IPS-NIHi7 (cell line): ENCODE measurements around the gene CDPF1.

Source experiments
- DNase-seq: peaks from one replicate; pipeline ENCODE4 v3.0.0; 2012; ENCODE audit warnings: mixed read lengths; ENCODE audit errors: extremely low spot score

CDPF1 gene

DNA sequence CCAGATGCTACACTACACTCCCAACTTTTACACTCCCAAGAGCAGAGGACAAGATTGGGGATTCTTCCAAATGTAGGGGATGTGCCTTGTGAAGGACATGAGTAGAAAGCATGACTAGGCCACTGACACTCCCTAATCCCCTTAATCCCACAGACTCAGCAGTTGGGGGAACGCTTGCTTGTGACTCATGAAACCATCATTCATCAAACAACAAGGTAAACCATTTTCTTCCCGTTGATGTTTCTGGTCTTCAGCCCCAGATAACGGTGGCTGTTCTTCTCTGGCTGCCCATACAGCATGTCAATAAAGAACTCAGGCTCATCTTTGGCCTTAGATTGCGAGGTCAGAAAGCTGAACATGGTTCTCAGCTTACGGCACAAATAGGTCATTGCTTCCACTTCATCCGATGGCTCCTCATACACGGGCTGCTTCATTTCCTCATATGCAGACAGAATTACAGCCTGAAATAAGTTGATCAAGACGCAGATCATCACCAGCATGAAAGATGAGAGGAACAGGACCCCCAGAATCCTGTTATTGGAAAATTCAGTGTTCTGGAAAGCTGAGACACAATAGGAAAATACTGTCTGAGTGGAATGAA, 6.4 kb upstream of the CDPF1 start:
- DNase-seq: no peak

DNA sequence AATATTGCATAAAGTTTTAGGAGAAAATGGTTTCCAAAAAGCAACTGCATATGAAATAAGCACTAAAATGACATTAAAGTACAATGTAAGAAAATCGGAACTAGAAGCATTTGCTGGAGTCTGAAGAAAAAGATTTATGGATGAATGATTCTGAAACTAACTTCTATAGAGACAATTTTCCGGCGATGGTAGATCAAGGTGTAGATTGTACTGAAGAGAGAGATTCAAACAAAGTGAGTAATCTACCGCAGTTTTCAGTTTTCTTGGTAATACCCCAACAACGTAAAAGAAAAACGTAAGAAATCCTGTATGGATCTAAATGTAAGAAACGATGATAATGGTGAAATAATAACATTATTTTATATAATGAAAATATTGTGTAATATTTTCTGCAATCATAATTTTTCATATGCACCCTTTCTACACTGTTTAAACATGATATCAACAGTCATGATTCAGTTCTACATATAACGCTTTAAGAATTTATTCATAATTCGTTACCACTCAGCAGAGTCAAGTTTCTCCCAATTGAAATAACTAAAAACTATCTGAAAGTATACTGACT, 1.8 kb upstream of the CDPF1 start:
- no peak for DNase-seq

DNA sequence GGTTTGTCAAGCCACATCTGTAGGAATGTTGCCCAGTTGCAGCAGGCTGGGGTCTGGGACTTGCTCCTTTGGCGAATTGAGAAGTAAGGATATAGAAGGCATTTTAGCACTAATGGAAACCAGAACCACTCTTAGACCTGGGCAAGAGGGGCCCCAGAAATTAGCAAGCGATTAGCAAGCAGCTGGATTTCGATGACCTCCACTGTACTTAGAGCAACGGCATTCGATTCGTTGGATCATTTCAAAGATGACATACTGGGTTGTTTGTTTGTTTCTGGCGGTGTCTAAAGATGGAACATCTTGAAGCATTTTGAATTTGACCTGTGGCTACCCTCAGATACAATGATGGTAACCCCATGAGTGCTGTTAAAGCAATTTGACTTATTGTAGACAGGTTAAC, 1.2 kb upstream of the CDPF1 start:
- no peak for DNase-seq

DNA sequence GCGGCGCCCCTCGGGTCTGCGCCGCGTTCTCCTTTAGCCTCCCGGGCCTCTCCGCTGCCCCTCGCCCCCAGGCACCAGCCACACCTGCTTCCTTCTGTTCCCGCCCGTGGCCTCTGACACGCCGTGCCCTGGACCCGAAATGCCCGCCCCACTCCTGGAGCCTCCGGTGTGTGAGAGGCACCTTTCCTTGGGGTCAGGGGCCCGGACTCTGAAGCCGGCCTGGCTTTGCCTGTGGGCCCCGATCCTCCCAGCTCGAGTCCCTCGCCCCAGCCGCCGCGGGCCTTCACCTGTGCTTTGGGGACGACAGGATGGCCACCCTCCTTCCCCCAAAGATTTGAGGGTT, 661 bp upstream of the CDPF1 start:
- no peak for DNase-seq

DNA sequence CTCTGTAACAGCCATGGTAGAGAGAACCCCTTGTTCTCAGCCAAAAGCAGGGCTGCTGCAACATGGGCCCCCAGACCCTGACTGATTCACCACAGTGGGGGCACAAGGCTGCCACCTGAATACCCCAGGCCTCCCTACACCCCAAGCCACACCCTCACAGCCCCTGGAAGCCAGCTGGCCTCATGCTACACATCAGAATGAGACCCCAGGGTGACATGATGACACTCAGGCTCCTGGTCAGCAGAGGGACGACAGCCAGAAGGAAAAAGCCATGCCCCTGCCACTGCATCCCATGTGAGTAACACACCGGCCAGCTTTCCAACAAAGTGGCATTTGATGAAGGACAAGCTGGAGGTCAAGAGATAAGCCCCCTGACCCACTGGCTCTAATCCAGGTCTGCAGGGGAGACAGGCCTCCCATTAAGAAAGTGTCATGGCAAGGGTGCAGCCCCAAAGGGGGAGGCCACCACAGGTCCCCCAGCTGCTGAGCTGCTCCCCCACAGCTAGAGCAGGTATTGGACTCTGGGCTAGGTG, 2.6 kb downstream of the CDPF1 start:
- no peak for DNase-seq

DNA sequence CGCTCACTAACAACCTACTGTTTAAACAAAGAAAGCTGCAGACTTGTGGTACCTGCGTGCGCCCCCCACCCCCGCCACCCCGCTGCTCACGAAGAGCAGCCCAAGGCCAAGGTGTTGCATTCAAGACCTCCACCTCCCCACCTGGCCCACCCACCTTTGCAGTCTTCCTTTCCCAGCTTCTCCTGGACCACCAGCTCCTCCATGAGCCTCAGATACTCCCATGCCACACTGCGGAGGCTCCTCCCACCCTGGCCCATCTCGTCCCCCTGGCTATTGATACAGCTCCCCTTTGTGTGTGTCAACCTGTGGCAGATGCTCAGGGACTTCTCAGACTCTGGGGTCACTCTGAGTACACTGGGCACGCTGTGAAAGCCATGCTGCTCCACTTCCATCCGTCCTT, 3.9 kb downstream of the CDPF1 start:
- DNase-seq: no peak

DNA sequence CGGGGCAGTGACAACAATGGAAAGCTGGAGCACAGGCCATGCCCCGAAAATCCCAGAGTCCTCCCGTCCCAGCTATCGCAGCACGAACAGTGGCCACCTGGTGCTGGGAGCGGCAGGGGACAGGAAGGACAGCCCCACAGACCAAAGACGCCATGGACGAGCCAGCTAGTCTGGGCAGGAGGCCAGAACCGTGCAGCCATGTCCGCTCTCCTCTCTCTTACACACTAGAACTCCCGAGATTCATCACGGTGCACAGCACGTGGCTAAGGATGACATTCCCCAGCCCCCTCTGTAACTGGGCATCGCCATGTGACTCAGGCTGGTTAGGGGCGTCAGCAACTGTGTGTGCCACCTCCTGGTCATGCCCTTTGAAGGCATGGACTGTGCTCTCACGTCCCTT, 4.6 kb downstream of the CDPF1 start:
- no peak for DNase-seq

DNA sequence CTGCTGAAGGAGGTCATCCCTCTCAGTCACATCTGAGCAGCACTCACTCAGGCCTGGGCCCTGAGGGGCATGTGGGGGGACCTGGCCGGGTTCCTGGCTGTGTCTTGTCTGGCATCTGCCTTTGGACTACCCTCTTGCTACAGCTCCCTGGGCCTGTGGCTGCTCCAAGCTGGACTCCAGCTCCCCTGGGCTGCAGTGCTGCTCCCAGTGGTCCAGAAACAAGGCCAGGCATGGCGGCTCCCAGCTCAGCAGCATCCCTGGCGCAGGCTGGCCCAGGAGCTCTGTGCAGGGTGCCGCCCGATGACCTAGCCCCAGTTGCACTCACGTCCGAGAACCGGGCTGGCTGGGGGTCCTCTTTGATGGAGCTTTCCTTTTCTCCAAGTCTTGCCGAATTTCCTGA, 5.3 kb downstream of the CDPF1 start:
- no peak for DNase-seq

DNA sequence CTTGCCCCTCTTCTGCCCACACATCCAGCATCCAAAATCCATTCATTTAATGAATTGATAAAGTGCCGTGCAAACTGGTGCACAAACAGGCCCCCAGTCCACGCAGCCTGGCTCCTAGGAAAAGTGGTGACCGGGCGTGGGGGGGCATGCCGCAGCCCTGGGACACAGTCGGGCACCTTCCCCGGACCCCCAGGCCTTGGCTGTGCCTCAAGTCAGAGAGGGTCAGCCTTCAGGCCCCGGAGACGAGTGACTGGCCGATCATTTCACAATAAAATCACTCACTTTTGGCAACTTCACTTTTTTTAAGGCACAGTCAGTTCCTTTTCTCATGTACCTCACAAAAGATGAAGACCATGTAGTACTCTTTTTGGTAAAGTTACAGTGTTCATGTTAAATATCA, 8.0 kb downstream of the CDPF1 start:
- DNase-seq: no peak

DNA sequence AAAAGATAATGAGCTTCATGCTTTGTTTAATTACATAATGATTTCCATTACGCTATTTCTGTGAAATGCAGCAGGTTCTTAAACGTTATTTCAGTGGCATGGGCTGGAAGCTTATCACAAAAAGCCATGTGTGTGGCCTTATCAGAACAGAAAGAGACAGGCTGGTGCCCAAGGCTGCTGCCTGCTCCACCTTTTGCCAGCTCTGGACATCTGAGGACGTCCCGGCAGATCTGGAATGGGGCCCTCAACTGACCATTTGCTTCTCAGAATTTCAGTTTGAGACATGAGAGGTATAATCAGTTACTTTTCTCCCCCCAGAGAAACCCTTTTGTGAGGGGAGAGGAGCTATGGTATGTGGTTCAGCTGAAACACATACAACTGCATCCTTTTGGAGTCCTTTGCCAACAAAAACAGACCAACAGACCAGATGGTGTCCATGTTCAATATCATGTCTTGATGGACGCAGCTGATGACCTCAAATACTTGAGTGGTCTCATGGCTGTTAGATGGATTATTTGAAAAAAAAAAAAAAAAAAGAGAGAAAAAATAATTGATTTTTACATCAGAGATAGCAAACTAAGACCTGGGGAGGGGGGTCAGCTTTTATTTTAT, 8.6 kb downstream of the CDPF1 start:
- no peak for DNase-seq

DNA sequence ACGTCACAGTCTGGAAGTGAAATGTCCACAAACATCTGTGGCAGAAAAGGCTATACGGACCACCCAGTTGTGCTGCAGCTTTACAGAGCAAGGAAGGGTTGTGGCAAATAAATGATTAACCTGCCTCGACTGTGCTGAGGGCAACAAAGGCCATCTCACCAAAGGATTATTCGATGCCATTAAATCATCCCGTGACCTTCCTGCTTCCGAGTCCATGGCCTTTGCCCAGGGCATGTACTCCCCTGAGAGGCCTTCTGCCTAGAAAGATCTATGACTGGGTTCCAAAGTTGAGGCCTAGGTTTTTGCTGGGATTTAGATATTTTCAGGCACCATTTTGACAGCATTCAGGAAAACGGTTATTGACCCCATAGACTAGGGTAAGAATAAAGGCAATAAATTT, 9.2 kb downstream of the CDPF1 start:
- DNase-seq: no peak

DNA sequence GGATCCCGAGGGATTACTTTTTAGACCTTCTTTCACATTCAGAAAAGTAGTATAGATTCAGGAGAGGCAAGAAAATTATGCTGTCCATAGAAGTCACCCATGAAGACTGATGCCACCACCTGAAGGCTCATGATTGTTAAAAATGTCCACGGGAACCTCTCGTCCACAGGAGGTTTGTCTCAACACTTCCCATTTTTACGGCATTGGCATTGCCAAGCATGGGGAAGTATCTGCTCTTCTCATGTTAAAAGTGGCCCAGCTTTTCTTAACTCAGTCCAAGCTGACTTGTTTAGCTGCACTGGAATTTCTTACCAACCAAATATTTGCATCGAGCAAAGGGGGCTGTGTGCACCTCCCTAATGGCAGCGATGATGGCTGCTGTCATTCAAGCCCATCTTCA, 9.6 kb downstream of the CDPF1 start:
- DNase-seq: no peak

DNA sequence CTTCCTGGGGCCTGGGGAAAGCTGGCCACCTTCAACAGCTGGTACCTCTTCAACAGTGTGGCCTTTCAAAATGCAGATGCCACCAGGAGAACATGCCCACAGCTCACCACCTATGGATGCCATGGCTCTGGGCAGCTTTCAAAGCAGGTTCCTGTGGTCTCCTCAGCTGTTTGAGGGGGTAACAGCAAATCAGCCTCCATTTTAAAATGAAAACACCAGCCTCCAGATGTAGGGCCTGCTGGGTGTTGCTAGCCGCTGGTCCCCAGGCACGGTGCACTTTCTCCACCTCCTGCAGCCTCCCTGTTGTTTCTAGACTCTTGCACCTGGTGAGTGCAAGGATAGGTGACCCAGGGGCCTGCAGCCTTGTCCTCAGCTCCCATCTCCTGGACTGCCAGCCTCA, 10.0 kb downstream of the CDPF1 start:
- no peak for DNase-seq

DNA sequence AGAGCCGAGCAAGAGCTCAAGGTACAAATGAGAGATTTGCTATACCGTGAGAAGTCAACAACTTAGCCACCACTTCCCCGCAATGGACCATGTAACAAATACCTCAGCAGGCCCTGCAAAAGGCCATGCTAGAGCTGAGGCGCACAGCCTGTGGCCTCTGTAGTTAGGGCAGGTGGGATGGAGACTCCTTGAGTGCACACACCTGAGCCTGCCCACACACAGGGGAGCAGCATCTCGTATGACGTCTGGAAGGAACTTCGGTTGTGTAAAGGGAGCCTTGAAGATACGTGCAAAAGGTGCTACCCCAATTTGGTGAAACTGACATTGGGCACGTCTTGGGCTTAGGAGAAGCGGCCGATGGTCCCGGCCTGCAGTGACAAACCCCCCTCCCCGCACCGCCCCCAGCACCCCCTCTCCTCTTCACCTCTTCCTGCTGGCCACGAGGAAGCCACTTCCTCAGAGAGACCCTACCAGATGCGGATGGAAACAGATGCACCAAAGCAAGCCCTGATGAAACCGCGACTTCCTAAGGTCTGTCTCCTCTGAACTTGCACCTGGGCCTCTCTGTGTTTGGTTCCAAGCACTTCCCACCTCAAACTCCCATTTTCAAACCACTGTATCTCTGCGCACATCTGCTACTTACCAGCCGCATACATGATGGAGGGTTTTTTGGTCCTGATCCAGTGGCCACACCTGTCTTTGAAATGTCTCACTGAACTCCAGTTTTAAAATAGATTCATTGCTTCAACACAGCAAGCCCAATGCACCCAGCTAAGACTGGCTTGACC, 10.6 kb downstream of the CDPF1 start:
- DNase-seq: no peak

DNA sequence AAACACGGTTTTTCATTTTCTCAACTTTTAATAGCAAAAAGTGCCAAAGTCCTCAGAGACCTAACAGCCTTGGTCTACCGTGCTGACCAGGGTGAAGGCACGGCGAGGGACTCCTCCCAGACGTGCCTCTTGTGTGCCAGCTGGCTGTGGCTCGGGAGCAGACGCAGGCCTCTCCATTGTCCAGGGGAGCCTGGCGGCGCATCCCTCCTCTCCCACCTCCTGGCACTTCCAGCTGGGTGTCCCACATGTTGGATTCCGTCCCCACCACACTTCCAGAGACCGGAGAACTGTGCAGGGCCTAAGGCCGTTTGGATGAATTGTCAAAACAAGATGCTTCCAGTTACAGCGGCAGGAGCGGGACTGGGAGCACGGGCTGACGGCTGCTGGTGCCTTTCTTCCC, 11.6 kb downstream of the CDPF1 start:
- DNase-seq: no peak

DNA sequence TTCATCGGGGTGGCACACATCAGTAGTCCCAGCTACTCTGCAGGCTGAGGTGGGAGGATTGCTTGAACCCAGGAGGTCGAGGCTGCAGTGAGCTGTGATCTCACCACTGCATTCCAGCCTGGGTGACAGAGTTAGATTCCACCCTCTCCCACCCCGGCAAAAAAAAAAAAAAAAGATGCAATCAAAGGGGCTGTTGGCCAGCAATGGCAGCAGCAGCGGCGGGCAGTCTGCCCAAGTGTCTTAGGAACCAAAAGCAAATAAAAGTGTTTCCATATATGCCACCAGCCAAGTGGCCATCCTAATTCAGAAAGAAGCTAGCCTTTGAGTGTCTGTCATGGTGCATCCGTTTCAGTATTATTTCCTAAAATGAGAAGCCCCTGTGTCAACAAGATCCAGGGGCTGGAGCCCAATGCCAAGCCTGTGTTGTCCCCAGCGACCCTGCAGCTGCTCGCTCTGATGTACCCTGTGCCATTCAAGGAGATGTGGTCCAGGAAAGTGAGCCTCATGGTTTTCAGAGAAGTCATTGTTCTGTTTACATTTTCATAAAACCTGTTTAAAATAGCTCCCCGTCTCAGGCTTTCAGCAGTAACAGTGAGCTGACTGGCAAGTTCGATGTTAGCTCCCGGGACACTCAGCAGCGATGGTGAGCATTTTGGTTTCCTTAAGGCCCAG, 12.5 kb downstream of the CDPF1 start:
- no peak for DNase-seq

DNA sequence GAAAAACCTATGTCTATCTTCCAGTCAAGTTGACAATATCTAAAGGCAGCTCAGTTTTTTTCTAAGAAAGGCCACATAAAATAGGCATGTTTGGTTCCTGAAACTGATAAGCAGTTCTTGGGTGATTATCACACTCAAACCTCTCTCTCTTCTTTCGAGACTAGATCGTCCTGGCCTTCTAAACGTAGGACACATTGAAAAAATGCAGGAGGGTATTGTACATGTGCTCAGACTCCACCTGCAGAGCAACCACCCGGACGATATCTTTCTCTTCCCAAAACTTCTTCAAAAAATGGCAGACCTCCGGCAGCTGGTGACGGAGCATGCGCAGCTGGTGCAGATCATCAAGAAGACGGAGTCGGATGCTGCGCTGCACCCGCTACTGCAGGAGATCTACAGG, 15.1 kb downstream of the CDPF1 start:
- DNase-seq: no peak

DNA sequence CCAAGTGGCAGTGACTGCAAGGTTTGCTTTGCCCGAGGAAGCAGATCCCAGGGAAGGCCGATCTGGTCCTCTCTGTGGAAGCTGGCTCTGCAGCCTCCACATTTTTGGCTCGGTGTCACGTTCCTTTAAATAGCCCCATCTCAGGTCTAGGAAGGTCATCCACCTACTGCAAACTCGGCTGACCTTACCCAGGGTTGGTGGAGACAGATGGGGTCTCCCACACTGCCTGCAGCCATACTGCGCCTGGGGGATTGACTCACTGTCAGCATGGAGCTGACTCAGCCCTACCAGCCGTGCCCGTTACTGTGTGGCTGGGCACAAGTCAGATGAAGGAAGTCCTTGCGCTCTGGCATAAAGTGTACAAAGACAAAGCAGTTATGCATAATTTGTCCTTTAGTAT, 16.9 kb downstream of the CDPF1 start:
- no peak for DNase-seq

DNA sequence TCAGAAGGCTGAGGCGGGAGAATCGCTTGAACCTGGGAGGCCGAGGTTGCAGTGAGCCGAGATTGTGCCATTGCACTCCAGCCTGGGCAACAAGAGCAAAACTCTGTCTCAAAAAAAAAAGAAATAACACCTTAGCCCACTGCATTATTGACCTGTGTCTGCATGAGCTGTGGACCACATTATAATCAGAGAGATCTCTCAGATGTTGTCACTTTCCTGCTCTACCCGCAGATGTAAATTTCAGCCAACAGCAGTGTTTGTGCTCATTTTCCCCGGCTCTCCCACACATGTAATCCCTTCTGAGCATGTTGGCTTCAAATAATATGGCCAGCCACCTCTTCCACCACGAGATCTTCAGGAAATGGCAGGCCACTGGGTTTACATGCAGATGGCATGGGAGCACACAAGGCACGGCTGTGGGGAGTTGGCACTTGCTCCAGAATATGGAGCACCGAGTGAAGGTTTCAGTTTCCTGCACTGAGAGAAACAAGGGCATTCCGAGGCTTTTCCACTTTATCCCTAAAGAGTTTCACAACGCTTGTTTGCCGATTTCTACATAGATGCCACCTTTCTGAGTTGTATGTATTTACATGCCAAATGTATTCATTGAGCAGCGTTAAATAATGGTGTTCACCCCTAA, 19.7 kb downstream of the CDPF1 start:
- no peak for DNase-seq

DNA sequence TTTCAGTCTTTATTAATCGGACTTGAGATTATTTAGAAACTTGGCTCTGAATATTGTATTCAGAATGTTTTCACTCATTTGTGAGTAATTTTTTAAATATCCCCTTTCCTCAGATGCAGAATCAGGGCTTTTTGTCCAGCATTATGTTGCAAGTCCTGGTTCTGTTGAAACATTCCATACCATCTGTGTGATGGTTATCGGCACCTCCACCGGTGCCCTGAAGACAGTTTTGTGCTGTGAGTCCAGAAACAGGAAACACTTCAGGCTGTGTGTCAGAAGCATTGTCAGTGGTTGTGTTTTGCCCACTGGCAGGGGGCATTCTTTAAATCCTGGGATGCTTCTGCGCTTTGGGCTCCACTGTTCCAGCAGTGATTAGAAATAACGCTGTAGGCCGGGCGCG, 20.4 kb downstream of the CDPF1 start:
- no peak for DNase-seq

DNA sequence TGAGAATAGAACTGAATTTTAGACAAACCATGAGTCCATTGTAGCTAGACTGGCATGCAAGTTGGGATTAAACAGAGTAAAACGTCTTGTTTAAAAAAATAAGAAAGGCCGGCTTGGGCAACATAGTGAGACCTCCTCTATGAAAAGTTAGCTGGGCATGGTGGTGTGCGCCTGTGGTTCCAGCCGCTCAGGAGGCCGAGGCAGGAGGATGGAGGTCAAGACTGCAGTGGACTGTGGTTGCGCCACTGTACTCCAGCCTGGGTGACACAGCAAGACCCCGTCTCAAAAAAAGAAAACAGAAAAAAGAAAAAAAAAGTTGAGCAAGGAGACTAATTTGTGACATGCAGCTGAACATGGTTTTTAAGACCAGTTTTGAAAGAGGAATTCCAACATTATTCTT, 23.5 kb downstream of the CDPF1 start:
- DNase-seq: no peak

DNA sequence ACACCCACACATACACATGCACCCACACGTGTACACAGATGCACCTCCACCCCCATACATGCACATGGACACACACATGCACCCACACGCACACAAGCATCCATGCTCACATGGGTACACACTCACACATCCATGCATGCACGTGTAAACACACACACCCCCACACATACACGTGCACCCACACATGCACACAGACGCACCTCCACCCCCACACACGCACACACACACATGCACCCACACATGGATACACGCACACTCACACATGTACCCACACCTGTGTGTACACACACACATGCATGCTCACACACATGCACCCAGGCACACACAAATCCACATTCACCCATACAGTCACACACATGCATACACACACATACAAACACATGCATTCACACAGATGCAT, 24.5 kb downstream of the CDPF1 start:
- DNase-seq: no peak
